ENCODE data around the gene NAV2. TPM values are rescaled to one million over a fixed set of nuclear protein-coding genes. Genes with fewer than 3 reads are reported as not detected.

NAV2 gene
- total and polyA plus RNA-seq, 2 experiments from 2014 or later = 26.0 to 45.0 TPM

DNA sequence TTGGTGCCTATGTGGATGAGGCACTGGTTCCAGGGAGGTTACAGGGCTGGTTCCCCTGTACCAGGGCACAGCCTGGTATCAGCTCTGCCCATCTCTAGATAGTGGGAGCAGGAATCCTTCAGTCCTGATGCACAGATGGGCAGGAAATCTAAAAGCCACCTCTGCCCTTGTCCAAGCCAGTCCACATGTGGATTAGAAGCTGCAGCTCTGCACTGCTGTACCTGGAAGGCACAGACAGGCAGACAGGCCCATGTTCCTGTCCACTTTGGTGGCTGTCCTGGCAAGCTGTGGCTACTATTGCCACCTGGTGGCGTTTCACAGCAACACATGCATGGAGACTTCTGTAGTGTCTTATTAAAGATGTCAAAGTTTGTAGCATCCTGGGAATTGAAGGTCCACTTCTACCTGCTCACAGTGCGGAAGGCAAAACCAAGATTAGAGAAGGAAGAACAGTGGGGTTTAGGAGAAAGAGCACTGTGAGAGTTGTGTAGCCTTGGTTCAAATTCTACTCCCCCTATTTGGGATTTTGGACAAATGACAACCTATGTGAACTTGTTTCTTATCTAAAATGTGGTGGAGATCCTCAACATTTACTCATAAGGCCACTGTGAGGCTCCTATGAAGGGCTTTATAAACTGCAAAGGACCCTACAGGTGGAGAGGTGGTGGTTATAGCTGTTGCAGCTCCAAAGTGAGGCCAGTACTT is 30.1 kb downstream of the NAV2 start:
- TF ChIP-seq, protein P1, sequence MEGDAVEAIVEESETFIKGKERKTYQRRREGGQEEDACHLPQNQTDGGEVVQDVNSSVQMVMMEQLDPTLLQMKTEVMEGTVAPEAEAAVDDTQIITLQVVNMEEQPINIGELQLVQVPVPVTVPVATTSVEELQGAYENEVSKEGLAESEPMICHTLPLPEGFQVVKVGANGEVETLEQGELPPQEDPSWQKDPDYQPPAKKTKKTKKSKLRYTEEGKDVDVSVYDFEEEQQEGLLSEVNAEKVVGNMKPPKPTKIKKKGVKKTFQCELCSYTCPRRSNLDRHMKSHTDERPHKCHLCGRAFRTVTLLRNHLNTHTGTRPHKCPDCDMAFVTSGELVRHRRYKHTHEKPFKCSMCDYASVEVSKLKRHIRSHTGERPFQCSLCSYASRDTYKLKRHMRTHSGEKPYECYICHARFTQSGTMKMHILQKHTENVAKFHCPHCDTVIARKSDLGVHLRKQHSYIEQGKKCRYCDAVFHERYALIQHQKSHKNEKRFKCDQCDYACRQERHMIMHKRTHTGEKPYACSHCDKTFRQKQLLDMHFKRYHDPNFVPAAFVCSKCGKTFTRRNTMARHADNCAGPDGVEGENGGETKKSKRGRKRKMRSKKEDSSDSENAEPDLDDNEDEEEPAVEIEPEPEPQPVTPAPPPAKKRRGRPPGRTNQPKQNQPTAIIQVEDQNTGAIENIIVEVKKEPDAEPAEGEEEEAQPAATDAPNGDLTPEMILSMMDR (conservative IDR thresholded peaks at IDR 0.05; ENCODE audit: low read depth in 2 of 2) = peak; percentile 86 to 96
- no peak for TF ChIP-seq JUNB (IDR thresholded peaks at IDR 0.05; ENCODE audit: unreplicated experiment)
- no peak for TF ChIP-seq NANOG (IDR thresholded peaks at IDR 0.05; ENCODE audit: borderline replicate concordance)
- ATAC-seq = peak; percentile 91

DNA sequence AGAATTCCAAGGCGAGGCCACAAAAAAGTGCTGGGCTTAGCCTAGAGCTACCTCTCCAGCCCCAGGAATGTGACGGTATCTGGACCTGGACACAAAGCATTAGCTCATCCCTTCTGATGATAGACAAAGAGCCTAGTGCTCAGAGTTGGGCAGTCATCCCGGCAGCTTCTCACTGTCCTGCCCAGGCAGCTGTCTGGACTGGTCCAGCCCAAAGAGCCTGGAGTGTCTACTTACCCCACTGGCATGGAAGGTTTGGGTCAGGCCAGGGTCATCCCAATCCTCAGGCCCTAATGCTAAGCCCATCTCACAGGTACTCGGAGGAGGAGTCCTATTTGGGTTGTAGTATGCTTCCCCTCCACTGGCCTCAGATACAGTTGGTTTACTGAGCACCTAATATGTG is 31.0 kb downstream of the NAV2 start:
- Histone ChIP-seq H3F3A (replicated peaks; ENCODE audit: low read depth) (no peaks in the 10 kb centered on the region), H3K27me3 (ENCODE audit: insufficient read depth) (no peaks in the 10 kb centered on the region), H3K79me2 (replicated peaks; ENCODE audit: insufficient read depth) (no peaks in the 10 kb centered on the region), H2AFZ (no peak overlapping the region), H3K27ac (ENCODE audit: low read depth) (no peak overlapping the region), H3K9me2 (ENCODE audit: insufficient read depth) (no peaks in the 10 kb centered on the region), H3K4me3 (no peak overlapping the region), H3K4me2 (no peak overlapping the region), H3K4me1 (ENCODE audit: insufficient read depth) (peaks cover 25% of the 10 kb centered on the region), H3K36me3 (ENCODE audit: insufficient read depth) (no peaks in the 10 kb centered on the region), H4K20me1 (replicated peaks; ENCODE audit: insufficient read depth) (no peaks in the 10 kb centered on the region; the same call in 1 of the 2 replicates)
- Mint-ChIP-seq H3K9me3 (peaks cover 11% of the 10 kb centered on the region; the same call in 2 of the 3 replicates), H3K27ac (no peak overlapping the region), H3K4me1 (peaks cover 18% of the 10 kb centered on the region), H3K4me3 (no peak overlapping the region), H3K36me3 (ENCODE audit: low read depth) (peaks cover 8% of the 10 kb centered on the region; the same call in 2 of the 3 replicates), H3K27me3 (ENCODE audit: insufficient read depth, low read depth, poor library complexity) (peaks cover 1% of the 10 kb centered on the region)
- DNase-seq (ENCODE audit: low spot score) (no peak), ATAC-seq (no peak)
- no peak for TF ChIP-seq CREB1 (CRISPR knock-in tag; IDR thresholded peaks at IDR 0.05; ENCODE audit: low read depth)
- no peak for TF ChIP-seq ZNF114 (CRISPR knock-in tag; IDR thresholded peaks at IDR 0.05)
- TF ChIP-seq, protein P2, sequence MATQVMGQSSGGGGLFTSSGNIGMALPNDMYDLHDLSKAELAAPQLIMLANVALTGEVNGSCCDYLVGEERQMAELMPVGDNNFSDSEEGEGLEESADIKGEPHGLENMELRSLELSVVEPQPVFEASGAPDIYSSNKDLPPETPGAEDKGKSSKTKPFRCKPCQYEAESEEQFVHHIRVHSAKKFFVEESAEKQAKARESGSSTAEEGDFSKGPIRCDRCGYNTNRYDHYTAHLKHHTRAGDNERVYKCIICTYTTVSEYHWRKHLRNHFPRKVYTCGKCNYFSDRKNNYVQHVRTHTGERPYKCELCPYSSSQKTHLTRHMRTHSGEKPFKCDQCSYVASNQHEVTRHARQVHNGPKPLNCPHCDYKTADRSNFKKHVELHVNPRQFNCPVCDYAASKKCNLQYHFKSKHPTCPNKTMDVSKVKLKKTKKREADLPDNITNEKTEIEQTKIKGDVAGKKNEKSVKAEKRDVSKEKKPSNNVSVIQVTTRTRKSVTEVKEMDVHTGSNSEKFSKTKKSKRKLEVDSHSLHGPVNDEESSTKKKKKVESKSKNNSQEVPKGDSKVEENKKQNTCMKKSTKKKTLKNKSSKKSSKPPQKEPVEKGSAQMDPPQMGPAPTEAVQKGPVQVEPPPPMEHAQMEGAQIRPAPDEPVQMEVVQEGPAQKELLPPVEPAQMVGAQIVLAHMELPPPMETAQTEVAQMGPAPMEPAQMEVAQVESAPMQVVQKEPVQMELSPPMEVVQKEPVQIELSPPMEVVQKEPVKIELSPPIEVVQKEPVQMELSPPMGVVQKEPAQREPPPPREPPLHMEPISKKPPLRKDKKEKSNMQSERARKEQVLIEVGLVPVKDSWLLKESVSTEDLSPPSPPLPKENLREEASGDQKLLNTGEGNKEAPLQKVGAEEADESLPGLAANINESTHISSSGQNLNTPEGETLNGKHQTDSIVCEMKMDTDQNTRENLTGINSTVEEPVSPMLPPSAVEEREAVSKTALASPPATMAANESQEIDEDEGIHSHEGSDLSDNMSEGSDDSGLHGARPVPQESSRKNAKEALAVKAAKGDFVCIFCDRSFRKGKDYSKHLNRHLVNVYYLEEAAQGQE (IDR thresholded peaks at IDR 0.05; ENCODE audit: unreplicated experiment) = no peak
- no peak for TF ChIP-seq EZH2 (IDR thresholded peaks at IDR 0.05; ENCODE audit: low read depth, unreplicated experiment)
- TF ChIP-seq EZH2phosphoT487 (IDR thresholded peaks at IDR 0.05; ENCODE audit: unreplicated experiment) = no peak
- TF ChIP-seq, protein P1 (conservative IDR thresholded peaks at IDR 0.05; ENCODE audit: low read depth in 2 of 2) = no peak
- TF ChIP-seq, protein P3, sequence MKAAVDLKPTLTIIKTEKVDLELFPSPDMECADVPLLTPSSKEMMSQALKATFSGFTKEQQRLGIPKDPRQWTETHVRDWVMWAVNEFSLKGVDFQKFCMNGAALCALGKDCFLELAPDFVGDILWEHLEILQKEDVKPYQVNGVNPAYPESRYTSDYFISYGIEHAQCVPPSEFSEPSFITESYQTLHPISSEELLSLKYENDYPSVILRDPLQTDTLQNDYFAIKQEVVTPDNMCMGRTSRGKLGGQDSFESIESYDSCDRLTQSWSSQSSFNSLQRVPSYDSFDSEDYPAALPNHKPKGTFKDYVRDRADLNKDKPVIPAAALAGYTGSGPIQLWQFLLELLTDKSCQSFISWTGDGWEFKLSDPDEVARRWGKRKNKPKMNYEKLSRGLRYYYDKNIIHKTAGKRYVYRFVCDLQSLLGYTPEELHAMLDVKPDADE (IDR thresholded peaks at IDR 0.05) = no peak
- no peak for TF ChIP-seq STAT1 (IDR thresholded peaks at IDR 0.05; ENCODE audit: unreplicated experiment)
- TF ChIP-seq NANOG (IDR thresholded peaks at IDR 0.05; ENCODE audit: borderline replicate concordance) = no peak
- no peak for TF ChIP-seq JUNB (IDR thresholded peaks at IDR 0.05; ENCODE audit: unreplicated experiment)

More for the DNA sequence above, 30.1 kb downstream of the NAV2 start:
- H3K4me3 ChIP-seq = no peak overlapping the region
- H2AFZ ChIP-seq = no peak overlapping the region
- H3K36me3 ChIP-seq (ENCODE audit: insufficient read depth) = no peaks in the 10 kb centered on the region
- peak; percentile 81 for DNase-seq (ENCODE audit: low spot score)
- no peaks in the 10 kb centered on the region for H3K79me2 ChIP-seq (replicated peaks; ENCODE audit: insufficient read depth)
- no peak overlapping the region for H3K27ac Mint-ChIP-seq
- H3K4me1 Mint-ChIP-seq = peaks cover 22% of the 10 kb centered on the region
- H3K36me3 Mint-ChIP-seq (ENCODE audit: low read depth) = peaks cover 8% of the 10 kb centered on the region; the same call in 2 of the 3 replicates
- no peak overlapping the region for H3K27ac ChIP-seq (ENCODE audit: low read depth)
- H4K20me1 ChIP-seq (replicated peaks; ENCODE audit: insufficient read depth) = no peaks in the 10 kb centered on the region
- H3K27me3 ChIP-seq (ENCODE audit: insufficient read depth) = no peaks in the 10 kb centered on the region
- no peak overlapping the region for H3K4me2 ChIP-seq
- H3K9me3 Mint-ChIP-seq = peaks cover 11% of the 10 kb centered on the region; the same call in 2 of the 3 replicates
- peaks cover 20% of the 10 kb centered on the region for H3K4me1 ChIP-seq (ENCODE audit: insufficient read depth)
- no peak overlapping the region for H3K4me3 Mint-ChIP-seq
- no peaks in the 10 kb centered on the region for H3K9me2 ChIP-seq (ENCODE audit: insufficient read depth)
- peaks cover 2% of the 10 kb centered on the region for H3K27me3 Mint-ChIP-seq (ENCODE audit: insufficient read depth, low read depth, poor library complexity)
- no peaks in the 10 kb centered on the region for H3F3A ChIP-seq (replicated peaks; ENCODE audit: low read depth)

All from GM23338 (cell line).